Measurements from ENCODE around the gene OTX1. TPM values are rescaled to one million over a fixed set of nuclear protein-coding genes. Genes with fewer than 3 reads are reported as not detected.

OTX1 gene
- total and polyA plus RNA-seq, 9 of the 15 experiments (the other 6 are each of a cell fraction or from before 2014, with no cell fraction given), result 0.18 to 7.1 (median 0.58) TPM

- TF ChIP-seq, protein P1, sequence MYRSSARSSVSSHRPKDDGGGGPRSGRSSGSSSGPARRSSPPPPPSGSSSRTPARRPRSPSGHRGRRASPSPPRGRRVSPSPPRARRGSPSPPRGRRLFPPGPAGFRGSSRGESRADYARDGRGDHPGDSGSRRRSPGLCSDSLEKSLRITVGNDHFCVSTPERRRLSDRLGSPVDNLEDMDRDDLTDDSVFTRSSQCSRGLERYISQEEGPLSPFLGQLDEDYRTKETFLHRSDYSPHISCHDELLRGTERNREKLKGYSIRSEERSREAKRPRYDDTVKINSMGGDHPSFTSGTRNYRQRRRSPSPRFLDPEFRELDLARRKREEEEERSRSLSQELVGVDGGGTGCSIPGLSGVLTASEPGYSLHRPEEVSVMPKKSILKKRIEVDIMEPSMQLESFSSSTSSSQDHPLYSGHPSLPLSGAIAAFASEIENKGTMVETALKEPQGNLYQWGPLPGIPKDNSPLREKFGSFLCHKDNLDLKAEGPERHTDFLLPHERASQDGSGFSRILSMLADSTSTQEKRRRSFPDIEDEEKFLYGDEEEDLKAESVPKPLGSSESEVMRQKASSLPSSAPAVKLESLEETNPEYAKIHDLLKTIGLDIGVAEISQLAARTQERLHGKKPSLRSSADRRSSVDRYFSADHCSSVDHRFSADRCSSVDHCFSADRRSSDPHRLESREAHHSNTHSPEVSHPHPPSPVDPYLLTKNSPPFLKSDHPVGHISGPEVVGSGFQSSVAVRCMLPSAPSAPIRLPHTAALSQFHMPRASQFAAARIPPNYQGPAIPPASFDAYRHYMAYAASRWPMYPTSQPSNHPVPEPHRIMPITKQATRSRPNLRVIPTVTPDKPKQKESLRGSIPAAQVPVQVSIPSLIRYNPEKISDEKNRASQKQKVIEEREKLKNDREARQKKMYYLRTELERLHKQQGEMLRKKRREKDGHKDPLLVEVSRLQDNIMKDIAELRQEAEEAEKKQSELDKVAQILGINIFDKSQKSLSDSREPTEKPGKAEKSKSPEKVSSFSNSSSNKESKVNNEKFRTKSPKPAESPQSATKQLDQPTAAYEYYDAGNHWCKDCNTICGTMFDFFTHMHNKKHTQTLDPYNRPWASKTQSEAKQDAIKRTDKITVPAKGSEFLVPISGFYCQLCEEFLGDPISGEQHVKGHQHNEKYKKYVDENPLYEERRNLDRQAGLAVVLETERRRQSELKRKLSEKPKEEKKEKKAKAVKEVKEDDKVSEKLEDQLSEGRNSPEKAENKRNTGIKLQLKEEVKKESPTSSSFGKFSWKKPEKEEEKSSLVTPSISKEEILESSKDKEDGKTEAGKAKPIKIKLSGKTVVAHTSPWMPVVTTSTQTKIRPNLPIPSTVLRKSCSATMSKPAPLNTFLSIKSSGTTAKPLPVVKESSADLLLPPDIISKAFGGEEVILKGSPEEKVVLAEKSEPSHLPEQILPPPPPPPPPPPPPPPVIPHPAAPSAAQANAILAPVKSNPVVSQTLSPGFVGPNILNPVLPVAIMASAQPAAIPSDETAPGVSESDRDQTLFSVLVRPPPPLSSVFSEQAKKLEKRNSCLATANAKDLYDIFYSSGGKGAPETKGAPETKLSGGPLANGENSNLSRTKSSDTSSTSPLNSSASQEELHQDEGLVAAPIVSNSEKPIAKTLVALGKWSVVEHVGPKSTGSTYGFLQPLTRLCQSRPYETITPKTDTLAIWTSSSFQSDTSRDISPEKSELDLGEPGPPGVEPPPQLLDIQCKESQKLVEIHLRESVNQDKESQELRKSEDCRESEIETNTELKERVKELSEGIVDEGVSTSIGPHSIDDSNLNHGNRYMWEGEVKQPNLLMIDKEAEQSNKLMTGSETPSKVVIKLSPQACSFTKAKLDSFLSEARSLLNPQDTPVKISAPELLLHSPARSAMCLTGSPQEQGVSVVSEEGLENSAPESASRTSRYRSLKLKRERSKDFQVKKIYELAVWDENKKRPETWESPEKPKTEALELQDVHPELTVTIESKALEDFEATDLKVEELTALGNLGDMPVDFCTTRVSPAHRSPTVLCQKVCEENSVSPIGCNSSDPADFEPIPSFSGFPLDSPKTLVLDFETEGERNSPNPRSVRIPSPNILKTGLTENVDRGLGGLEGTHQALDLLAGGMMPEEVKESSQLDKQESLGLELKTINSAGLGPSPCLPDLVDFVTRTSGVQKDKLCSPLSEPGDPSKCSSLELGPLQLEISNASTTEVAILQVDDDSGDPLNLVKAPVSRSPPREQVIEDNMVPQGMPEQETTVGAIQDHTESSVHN (IDR thresholded peaks at IDR 0.05; ENCODE audit: borderline replicate concordance in 1 of 2, low read depth in 1 of 2), result no peak
- TF ChIP-seq ZNF24 (IDR thresholded peaks at IDR 0.05), result no peak
- no peak for TF ChIP-seq PTRF (tag; IDR thresholded peaks at IDR 0.05)
- no peak for TF ChIP-seq NCOR1 (IDR thresholded peaks at IDR 0.05)
- TF ChIP-seq ZNF780A (CRISPR knock-in tag; IDR thresholded peaks at IDR 0.05), result no peak
- TF ChIP-seq, protein P2, sequence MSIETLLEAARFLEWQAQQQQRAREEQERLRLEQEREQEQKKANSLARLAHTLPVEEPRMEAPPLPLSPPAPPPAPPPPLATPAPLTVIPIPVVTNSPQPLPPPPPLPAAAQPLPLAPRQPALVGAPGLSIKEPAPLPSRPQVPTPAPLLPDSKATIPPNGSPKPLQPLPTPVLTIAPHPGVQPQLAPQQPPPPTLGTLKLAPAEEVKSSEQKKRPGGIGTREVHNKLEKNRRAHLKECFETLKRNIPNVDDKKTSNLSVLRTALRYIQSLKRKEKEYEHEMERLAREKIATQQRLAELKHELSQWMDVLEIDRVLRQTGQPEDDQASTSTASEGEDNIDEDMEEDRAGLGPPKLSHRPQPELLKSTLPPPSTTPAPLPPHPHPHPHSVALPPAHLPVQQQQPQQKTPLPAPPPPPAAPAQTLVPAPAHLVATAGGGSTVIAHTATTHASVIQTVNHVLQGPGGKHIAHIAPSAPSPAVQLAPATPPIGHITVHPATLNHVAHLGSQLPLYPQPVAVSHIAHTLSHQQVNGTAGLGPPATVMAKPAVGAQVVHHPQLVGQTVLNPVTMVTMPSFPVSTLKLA (conservative IDR thresholded peaks at IDR 0.05), result peak in 1 of 2 experiments; percentile 25; a peak in 1 of 4 replicates
- TF ChIP-seq MED1 (CRISPR knock-in tag; IDR thresholded peaks at IDR 0.05; ENCODE audit: borderline replicate concordance), result no peak
- no peak for TF ChIP-seq IRF1 (CRISPR knock-in tag; IDR thresholded peaks at IDR 0.05; ENCODE audit: borderline replicate concordance)
- no peak for TF ChIP-seq KLF1 (tag; IDR thresholded peaks at IDR 0.05)
- TF ChIP-seq, protein P3, sequence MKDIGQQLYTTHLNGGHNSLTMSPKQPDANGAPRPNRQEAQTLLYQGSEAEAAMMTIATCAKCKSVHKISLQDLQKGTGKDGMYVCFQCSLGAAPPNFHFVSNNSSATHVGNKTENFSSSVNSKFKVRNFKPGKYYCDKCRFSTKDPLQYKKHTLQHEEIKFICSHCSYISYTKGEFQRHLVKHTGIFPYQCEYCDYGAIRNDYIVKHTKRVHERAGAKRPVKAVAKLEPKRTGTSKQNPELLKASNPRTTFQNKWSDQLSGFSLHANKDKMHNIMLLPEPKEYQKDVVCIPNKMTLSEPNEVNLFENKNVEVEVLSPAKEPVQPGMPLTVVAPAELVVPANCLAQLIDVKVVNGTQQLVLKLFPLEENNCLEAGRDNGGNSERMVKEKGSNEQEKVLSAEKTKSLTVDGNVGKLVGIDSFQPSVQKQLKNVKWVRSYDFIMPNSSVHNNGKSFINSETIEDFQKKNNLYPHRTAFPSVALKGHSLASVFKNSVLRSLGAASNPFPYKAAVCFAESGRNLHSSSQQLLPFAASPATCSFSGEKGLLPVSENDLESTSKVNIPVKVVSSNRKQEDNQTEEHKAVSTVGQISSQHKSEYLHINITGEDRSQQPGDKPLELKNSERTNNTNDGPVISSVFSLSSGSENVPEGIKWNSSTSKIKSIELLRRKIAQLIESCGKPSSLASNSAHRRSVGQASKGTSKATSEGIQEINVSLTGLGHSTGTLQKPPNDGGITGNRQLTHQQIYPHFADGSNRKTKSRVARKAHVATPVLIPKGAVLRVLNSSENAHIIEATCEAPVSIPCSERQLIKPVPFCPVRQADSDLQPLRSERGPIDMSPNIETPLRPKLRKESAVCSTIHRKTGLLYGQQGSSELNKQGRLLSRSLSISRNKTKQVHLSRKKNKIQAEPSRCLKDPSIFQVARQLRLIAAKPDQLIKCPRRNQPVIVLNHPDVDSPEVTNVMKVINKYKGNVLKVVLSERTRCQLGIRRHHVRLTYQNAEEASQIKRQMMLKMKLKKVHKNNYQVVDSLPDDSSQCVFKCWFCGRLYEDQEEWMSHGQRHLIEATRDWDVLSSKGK (CRISPR knock-in tag; IDR thresholded peaks at IDR 0.05), result no peak
- TF ChIP-seq WHSC1 (IDR thresholded peaks at IDR 0.05; ENCODE audit: low read length), result no peak
- TF ChIP-seq ASH1L (IDR thresholded peaks at IDR 0.05; ENCODE audit: borderline replicate concordance, low read depth, partially characterized antibody), result no peak
- no peak for TF ChIP-seq RUNX1 (IDR thresholded peaks at IDR 0.05; ENCODE audit: low read depth)
- no peak for TF ChIP-seq ZKSCAN1 (IDR thresholded peaks at IDR 0.05; ENCODE audit: low read depth, low read length)
Observed at GRCh38 chr2:63050334-63051041, at the start of gene OTX1 (continued).
